GM12873 (cell line): Measurements from ENCODE around the gene DCAF17.

Experiments
- CTCF ChIP-seq: IDR thresholded peaks from 2 replicates; pipeline ENCODE4 v1.5.1; 2012; ENCODE audit warnings: low read depth, mild to moderate bottlenecking, moderate library complexity, low read length, control low read depth; ENCODE audit not compliant: insufficient read depth; ENCODE audit errors: missing control alignments

The DCAF17 gene

DNA sequence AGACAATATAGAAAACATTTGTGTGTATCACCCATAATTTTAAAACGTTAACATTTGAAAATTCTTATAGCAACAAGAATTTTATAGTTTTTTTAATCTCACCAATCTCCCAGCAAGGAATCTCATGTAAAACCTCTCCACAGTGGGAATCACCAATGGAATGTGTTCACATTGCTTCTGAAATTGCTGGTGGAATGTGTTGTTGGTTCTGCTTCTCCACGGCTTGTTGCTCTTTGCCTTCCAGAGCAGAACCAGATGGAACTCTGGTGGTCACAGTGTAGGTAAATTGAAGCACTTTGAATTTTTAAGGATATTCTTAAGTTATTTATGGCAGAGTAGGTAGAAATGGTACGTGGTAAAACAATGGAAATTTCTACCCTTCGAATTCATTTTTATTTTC, 35.1 kb downstream of the DCAF17 start:
- no peak for TF ChIP-seq CTCF

GRCh38 chr2:171470129-171470528, 36.1 kb downstream of the DCAF17 start:
- TF ChIP-seq CTCF: no peak

DNA sequence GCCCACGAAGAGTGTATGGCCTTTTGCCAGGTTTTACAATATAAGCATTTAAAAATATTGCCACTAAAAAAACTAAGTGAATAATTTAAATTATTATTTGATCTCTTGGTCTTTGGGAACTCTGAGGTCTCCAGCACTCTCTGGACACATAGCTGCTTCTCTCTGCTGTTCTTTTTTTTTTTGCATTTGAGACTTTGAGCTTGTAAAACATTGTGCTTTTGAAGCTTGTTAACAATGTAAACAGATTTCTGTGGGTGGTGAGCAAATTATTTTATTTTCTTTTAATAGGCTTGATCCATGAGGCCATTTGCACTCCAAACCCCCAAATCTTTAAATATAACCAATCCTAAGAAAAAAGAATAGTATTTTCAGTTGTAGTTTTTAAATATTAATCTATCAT, 42.0 kb downstream of the DCAF17 start:
- TF ChIP-seq CTCF: no peak

GRCh38 chr2:171478345-171478744, 44.3 kb downstream of the DCAF17 start:
- no peak for TF ChIP-seq CTCF

DNA sequence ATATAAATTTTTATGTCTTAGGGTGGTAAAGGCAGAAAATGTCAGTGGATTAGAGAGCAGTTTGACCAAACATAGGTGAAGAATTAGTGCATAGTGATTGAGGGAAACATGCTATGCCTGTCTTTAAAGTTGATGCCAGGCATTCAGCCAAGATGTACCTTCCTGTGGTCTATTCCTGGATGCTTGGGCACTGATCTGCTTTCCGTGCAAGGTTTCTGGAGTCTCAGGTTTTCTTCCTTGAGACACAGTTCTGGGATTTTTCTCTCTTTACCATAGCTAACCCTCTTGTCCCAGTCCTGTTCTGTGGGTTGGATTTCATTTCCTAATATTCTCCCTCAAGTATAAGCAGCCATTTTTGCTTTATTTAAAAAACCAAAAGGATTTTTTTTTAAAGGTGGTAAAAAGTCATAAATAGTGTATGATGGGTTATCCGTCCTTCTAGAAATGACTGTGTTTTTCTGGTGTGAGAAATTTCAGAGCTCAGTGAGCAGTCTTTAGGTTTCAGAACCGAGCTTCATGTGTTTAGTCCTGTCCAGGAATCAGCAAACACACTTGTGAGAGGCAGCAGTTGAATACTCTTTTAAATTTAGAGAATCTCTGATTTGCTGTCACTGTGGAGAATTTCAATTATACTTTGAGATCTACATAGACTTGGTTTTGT, 45.3 kb downstream of the DCAF17 start:
- no peak for TF ChIP-seq CTCF

DNA sequence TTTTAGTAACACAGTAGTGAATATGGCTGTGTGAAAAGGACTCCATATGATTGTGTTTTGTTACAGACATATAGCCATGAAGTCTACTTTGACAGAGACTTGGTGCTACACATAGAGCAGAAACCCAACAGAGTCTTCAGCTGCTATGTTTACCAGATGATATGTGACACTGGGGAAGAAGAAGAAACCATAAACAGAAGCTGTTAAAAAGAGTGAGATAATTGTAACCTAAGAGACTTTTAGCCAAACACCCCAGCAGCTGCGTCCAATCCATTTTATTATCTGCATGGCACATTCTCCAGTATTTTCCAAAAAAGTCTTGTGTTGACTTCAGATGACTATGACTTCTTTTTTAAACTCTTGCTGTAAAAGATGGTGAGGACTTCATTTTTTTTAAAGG, 46.9 kb downstream of the DCAF17 start:
- TF ChIP-seq CTCF: no peak

DNA sequence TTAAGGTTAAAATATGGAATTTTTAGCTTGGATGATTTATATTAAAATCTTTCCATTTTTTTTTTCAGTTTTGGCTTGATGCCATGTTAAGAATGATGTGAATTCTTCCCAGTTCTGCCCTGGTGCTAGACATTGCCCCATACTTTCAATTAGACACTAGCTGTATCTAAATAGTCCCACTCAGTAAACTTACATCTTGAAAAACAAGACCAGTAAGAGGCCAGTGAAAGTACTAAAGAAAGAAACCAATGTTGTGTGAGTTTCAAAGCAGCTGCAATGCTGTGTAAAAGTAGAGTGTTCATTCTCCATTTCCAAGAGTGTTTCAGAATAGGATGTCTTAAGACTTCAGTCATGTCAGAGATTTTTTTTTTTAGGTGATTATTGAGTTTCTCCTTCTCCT, 48.3 kb downstream of the DCAF17 start:
- TF ChIP-seq CTCF: no peak
